ENCODE results near the gene SDCCAG8. TPM values are rescaled to one million over a fixed set of nuclear protein-coding genes. Genes with fewer than 3 reads are reported as not detected.

The SDCCAG8 gene
- total RNA-seq, 1 donor from 2014 or later, result 24.5 TPM

DNA sequence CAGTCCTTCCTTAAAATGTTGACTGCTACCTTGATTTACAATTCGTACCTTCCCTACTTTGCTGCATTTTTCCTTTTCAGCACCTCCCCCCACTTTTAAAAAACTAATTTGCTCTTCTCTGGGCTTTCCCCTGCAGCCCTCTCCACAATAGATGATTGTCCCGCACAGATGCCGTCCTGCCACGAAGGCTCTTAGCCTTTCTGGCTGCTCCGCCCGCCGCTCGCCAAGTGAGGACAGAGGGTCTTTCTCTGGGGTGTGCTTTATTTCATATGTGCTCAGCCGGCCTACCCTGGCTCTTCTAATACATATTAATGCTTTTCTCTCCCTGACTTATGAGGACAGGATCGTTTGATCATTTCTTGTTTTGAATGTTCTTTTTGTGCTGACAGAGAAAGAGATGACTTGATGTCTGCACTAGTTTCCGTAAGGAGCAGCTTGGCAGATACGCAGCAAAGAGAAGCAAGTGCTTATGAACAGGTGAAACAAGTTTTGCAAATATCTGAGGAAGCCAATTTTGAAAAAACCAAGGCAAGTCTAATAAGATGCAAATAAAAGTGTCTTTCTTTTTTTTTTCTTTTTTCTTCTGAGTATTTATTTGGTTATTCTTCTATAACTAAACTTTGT is 60.6 kb downstream of the SDCCAG8 start:
- Mint-ChIP-seq H3K4me1 (ENCODE audit: low read depth, unreplicated experiment) (peaks cover 18% of the 10 kb centered on the region), H3K27me3 (ENCODE audit: low read depth, unreplicated experiment) (no peaks in the 10 kb centered on the region), H3K4me3 (ENCODE audit: unreplicated experiment) (peak overlapping the region; percentile 71), H3K36me3 (ENCODE audit: low read depth, unreplicated experiment) (peaks cover 13% of the 10 kb centered on the region), H3K27ac (ENCODE audit: unreplicated experiment) (peak overlapping the region; percentile 70), H3K9me3 (ENCODE audit: unreplicated experiment) (peaks cover 6% of the 10 kb centered on the region)
- H3K36me3 ChIP-seq (ENCODE audit: insufficient read depth, low read length), result peaks cover 20% of the 10 kb centered on the region
- H3K4me3 ChIP-seq (ENCODE audit: insufficient read depth, low read depth, low read length), result no peak overlapping the region
- no peak overlapping the region for H2AFZ ChIP-seq (ENCODE audit: low read depth, low read length)
- H3K27ac ChIP-seq (ENCODE audit: low read depth, low read length), result no peak overlapping the region
- H3K27me3 ChIP-seq (ENCODE audit: insufficient read depth, low read length), result no peaks in the 10 kb centered on the region
- H3K4me1 ChIP-seq (ENCODE audit: insufficient read depth, low read length), result peaks cover 2% of the 10 kb centered on the region
- DNase-seq (ENCODE audit: low read depth) (no peak), FAIRE-seq (no peak)
- H3K9me3 ChIP-seq (ENCODE audit: insufficient read depth, low read depth, low read length), result no peaks in the 10 kb centered on the region
- peak overlapping the region; percentile 27 for H3K4me2 ChIP-seq (ENCODE audit: low read length)
- H3K79me2 ChIP-seq (ENCODE audit: insufficient read depth, low read length), result peaks cover 5% of the 10 kb centered on the region
- peaks cover 4% of the 10 kb centered on the region for H4K20me1 ChIP-seq (ENCODE audit: insufficient read depth, low read length)
- no peak overlapping the region for H3K9ac ChIP-seq (ENCODE audit: low read length)
- TF ChIP-seq EZH2 (IDR thresholded peaks at IDR 0.05; ENCODE audit: insufficient read depth, low read length) (no peak), CTCF (IDR thresholded peaks at IDR 0.05; ENCODE audit: insufficient read depth, low read depth, low read length) (no peak)

GRCh38 chr1:243320224-243320623 is 64.4 kb downstream of the SDCCAG8 start:
- H3K4me3 Mint-ChIP-seq (ENCODE audit: unreplicated experiment), result no peak overlapping the region
- TF ChIP-seq EZH2 (IDR thresholded peaks at IDR 0.05; ENCODE audit: insufficient read depth, low read length), result no peak
- no peak for TF ChIP-seq CTCF (IDR thresholded peaks at IDR 0.05; ENCODE audit: insufficient read depth, low read depth, low read length)
- Histone ChIP-seq H3K36me3 (ENCODE audit: insufficient read depth, low read length) (peaks cover 19% of the 10 kb centered on the region), H3K4me1 (ENCODE audit: insufficient read depth, low read length) (peaks cover 5% of the 10 kb centered on the region), H4K20me1 (ENCODE audit: insufficient read depth, low read length) (no peaks in the 10 kb centered on the region), H3K4me3 (ENCODE audit: insufficient read depth, low read depth, low read length) (no peak overlapping the region), H3K27me3 (ENCODE audit: insufficient read depth, low read length) (no peaks in the 10 kb centered on the region), H3K27ac (ENCODE audit: low read depth, low read length) (no peak overlapping the region), H3K79me2 (ENCODE audit: insufficient read depth, low read length) (no peaks in the 10 kb centered on the region), H2AFZ (ENCODE audit: low read depth, low read length) (no peak overlapping the region), H3K9me3 (ENCODE audit: insufficient read depth, low read depth, low read length) (no peaks in the 10 kb centered on the region), H3K4me2 (ENCODE audit: low read length) (no peak overlapping the region), H3K9ac (ENCODE audit: low read length) (no peak overlapping the region)
- DNase-seq (ENCODE audit: low read depth), result no peak
- peaks cover 19% of the 10 kb centered on the region for H3K4me1 Mint-ChIP-seq (ENCODE audit: low read depth, unreplicated experiment)
- FAIRE-seq, result no peak
- H3K9me3 Mint-ChIP-seq (ENCODE audit: unreplicated experiment), result peaks cover 2% of the 10 kb centered on the region
- H3K36me3 Mint-ChIP-seq (ENCODE audit: low read depth, unreplicated experiment), result peaks cover 10% of the 10 kb centered on the region
- no peaks in the 10 kb centered on the region for H3K27me3 Mint-ChIP-seq (ENCODE audit: low read depth, unreplicated experiment)
- H3K27ac Mint-ChIP-seq (ENCODE audit: unreplicated experiment), result peak overlapping the region; percentile 2

DNA sequence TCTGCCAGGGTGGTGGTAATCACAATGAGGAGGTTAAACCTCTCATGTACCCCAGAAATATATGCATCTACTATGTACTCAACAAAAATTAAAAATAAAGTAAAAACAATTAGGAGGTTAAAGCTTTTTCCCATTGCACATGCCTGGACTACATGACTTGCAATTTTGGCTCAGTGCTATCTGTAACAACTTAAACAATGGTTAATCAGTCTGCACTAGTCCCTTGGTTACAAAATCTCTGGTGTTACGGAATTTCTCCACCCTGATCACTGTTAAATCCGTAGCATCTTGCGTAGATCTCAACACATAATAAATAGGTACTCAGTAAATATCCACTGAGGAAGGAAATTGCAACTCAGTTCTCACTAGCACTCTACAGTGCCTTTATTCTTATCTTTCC is 66.5 kb downstream of the SDCCAG8 start:
- DNase-seq (ENCODE audit: low read depth) (no peak), FAIRE-seq (no peak)
- H3K4me3 Mint-ChIP-seq (ENCODE audit: unreplicated experiment), result no peak overlapping the region
- no peak overlapping the region for H3K27ac ChIP-seq (ENCODE audit: low read depth, low read length)
- H4K20me1 ChIP-seq (ENCODE audit: insufficient read depth, low read length), result no peaks in the 10 kb centered on the region
- no peaks in the 10 kb centered on the region for H3K27me3 ChIP-seq (ENCODE audit: insufficient read depth, low read length)
- peaks cover 2% of the 10 kb centered on the region for H3K9me3 Mint-ChIP-seq (ENCODE audit: unreplicated experiment)
- H2AFZ ChIP-seq (ENCODE audit: low read depth, low read length), result no peak overlapping the region
- H3K4me3 ChIP-seq (ENCODE audit: insufficient read depth, low read depth, low read length), result no peak overlapping the region
- no peak overlapping the region for H3K27ac Mint-ChIP-seq (ENCODE audit: unreplicated experiment)
- H3K36me3 ChIP-seq (ENCODE audit: insufficient read depth, low read length), result peaks cover 16% of the 10 kb centered on the region
- H3K9ac ChIP-seq (ENCODE audit: low read length), result no peak overlapping the region
- peaks cover 10% of the 10 kb centered on the region for H3K36me3 Mint-ChIP-seq (ENCODE audit: low read depth, unreplicated experiment)
- H3K4me2 ChIP-seq (ENCODE audit: low read length), result no peak overlapping the region
- H3K9me3 ChIP-seq (ENCODE audit: insufficient read depth, low read depth, low read length), result no peaks in the 10 kb centered on the region
- no peaks in the 10 kb centered on the region for H3K27me3 Mint-ChIP-seq (ENCODE audit: low read depth, unreplicated experiment)
- peaks cover 8% of the 10 kb centered on the region for H3K4me1 Mint-ChIP-seq (ENCODE audit: low read depth, unreplicated experiment)
- TF ChIP-seq CTCF (IDR thresholded peaks at IDR 0.05; ENCODE audit: insufficient read depth, low read depth, low read length) (no peak), EZH2 (IDR thresholded peaks at IDR 0.05; ENCODE audit: insufficient read depth, low read length) (no peak)
- peaks cover 3% of the 10 kb centered on the region for H3K4me1 ChIP-seq (ENCODE audit: insufficient read depth, low read length)
- H3K79me2 ChIP-seq (ENCODE audit: insufficient read depth, low read length), result no peaks in the 10 kb centered on the region

Measured in astrocyte (in vitro differentiated cells and primary cell).